Neural cell (in vitro differentiated cells): Measurements from ENCODE around the gene FAM98B. TPM values are rescaled to one million over a fixed set of nuclear protein-coding genes. Genes with fewer than 3 reads are reported as not detected.

Source experiments
- H2AFZ ChIP-seq: fragments of 200-600, 300-800 bp; sonication (generic), shearing (Covaris generic); 2 replicates; pipeline ENCODE4 v1.6.0; 2014; ENCODE audit warnings: low read depth, mild to moderate bottlenecking, antibody characterized with exemption, low read length, moderate library complexity
- H3F3A ChIP-seq: fragments of 200-600 bp; shearing (Covaris generic); 2 replicates; pipeline ENCODE4 v1.6.1; 2016; ENCODE audit warnings: mild to moderate bottlenecking, moderate library complexity, mixed read lengths, antibody characterized with exemption, low read length; ENCODE audit not compliant: insufficient read depth, poor library complexity, severe bottlenecking
- H3K27ac ChIP-seq: fragments of 200-600, 300-800 bp; sonication (generic), shearing (Covaris generic); 2 replicates; pipeline ENCODE4 v1.5.1; 2014; ENCODE audit warnings: mild to moderate bottlenecking, low read length, moderate library complexity
- H3K27me3 ChIP-seq: fragments of 300-800, 200-600 bp; sonication (generic), shearing (Covaris generic); 2 replicates; pipeline ENCODE4 v1.6.0; 2014; ENCODE audit warnings: mild to moderate bottlenecking, low read depth, low read length, moderate library complexity; ENCODE audit not compliant: insufficient read depth
- H3K36me3 ChIP-seq: fragments of 300-800, 200-600 bp; sonication (generic), shearing (Covaris generic); 2 replicates; pipeline ENCODE4 v1.5.1; 2014; ENCODE audit warnings: mild to moderate bottlenecking, antibody characterized with exemption, low read length, moderate library complexity; ENCODE audit not compliant: insufficient read depth
- H3K4me2 ChIP-seq: fragments of 300-800, 200-600 bp; sonication (generic), shearing (Covaris generic); 2 replicates; pipeline ENCODE4 v1.6.0; 2014; ENCODE audit warnings: mild to moderate bottlenecking, low read length
- H3K4me3 ChIP-seq: fragments of 300-800, 200-600 bp; sonication (generic), shearing (Covaris generic); 2 replicates; pipeline ENCODE4 v1.5.1; 2014; ENCODE audit warnings: mild to moderate bottlenecking, low read length, moderate library complexity
- H3K79me2 ChIP-seq: fragments of 200-600 bp; shearing (Covaris generic); replicated peaks from 2 replicates; pipeline ENCODE4 v1.6.0; 2014; ENCODE audit warnings: mild to moderate bottlenecking, low read length, moderate library complexity; ENCODE audit not compliant: insufficient read depth
- H3K9ac ChIP-seq: fragments of 300-800, 200-600 bp; sonication (generic), shearing (Covaris generic); 2 replicates; pipeline ENCODE4 v1.6.1; 2016; ENCODE audit warnings: mild to moderate bottlenecking, low read length, mixed read lengths
- H3K9me2 ChIP-seq: fragments of 200-600 bp; shearing (Covaris generic); 2 replicates; pipeline ENCODE4 v1.6.1; 2016; ENCODE audit warnings: mild to moderate bottlenecking, low read length, mixed read lengths; ENCODE audit not compliant: insufficient read depth
- H3K9me3 ChIP-seq: fragments of 200-600, 300-800 bp; sonication (generic), shearing (Covaris generic); 2 replicates; pipeline ENCODE4 v1.6.1; 2016; ENCODE audit warnings: mild to moderate bottlenecking, mixed run types, low read length, moderate library complexity, mixed read lengths
- H4K20me1 ChIP-seq: fragments of 200-600 bp; shearing (Covaris generic); 2 replicates; pipeline ENCODE4 v1.6.1; 2016; ENCODE audit warnings: mild to moderate bottlenecking, mixed run types; ENCODE audit not compliant: insufficient read depth
- CTCF ChIP-seq: fragments of 450-650 bp; IDR thresholded peaks from 2 replicates; pipeline ENCODE4 v1.5.1; 2014; ENCODE audit warnings: antibody characterized with exemption, mild to moderate bottlenecking, moderate library complexity; ENCODE audit not compliant: poor library complexity, severe bottlenecking
- EP300 ChIP-seq: fragments of 450-650 bp; conservative IDR thresholded peaks from 2 replicates; pipeline ENCODE4 v1.6.1; 2014; ENCODE audit warnings: antibody characterized with exemption, mild to moderate bottlenecking, moderate library complexity; ENCODE audit not compliant: poor library complexity, severe bottlenecking
- EZH2 ChIP-seq: fragments of 200-600, 300-800 bp; shearing (Covaris generic), sonication (generic); IDR thresholded peaks from 2 replicates; pipeline ENCODE4 v1.6.1; 2014; ENCODE audit warnings: antibody characterized with exemption, low read length, borderline replicate concordance, mild to moderate bottlenecking; ENCODE audit not compliant: insufficient read depth, poor library complexity, severe bottlenecking
- MXI1 ChIP-seq: fragments of 450-650 bp; conservative IDR thresholded peaks from 2 replicates; pipeline ENCODE4 v1.6.1; 2014; ENCODE audit warnings: antibody characterized with exemption, mild to moderate bottlenecking; ENCODE audit not compliant: poor library complexity, severe bottlenecking
- POLR2AphosphoS5 ChIP-seq: IDR thresholded peaks from 2 replicates; pipeline ENCODE4 v1.6.1; 2012
- RAD21 ChIP-seq: fragments of 450-650 bp; conservative IDR thresholded peaks from 2 replicates; pipeline ENCODE4 v1.6.1; 2014; ENCODE audit warnings: antibody characterized with exemption, mild to moderate bottlenecking, moderate library complexity
- REST ChIP-seq: IDR thresholded peaks from 2 replicates; pipeline ENCODE4 v1.6.1; 2012; ENCODE audit warnings: borderline replicate concordance
- SMC3 ChIP-seq: fragments of 450-650 bp; conservative IDR thresholded peaks from 2 replicates; pipeline ENCODE4 v1.6.1; 2014; ENCODE audit warnings: antibody characterized with exemption, mild to moderate bottlenecking, moderate library complexity; ENCODE audit not compliant: poor library complexity
- TAF1 ChIP-seq: IDR thresholded peaks from 2 replicates; pipeline ENCODE4 v1.6.1; 2012; ENCODE audit warnings: low read depth
- polyA plus RNA-seq: library from polyadenylated mRNA; depleted of rRNA; stranded (reverse); fragments of >200 nt; gene quantifications from 2 replicates; pipeline ENCODE4 v1.2.3, GENCODE V29; 2014

FAM98B gene
- polyA plus RNA-seq, 1 donor from 2014 or later = 12.7 TPM

- no peaks in the 10 kb centered on the region for H3K9me2 ChIP-seq
- H3K36me3 ChIP-seq = no peaks in the 10 kb centered on the region
- TF ChIP-seq MXI1 = no peak
- TF ChIP-seq SMC3 = no peak
- TF ChIP-seq RAD21 = no peak
- TF ChIP-seq POLR2AphosphoS5 = no peak
- TF ChIP-seq EP300 = no peak
- TF ChIP-seq REST = no peak
- TF ChIP-seq EZH2 = no peak
- TF ChIP-seq TAF1 = no peak
- no peak for TF ChIP-seq CTCF
- peaks cover 7% of the 10 kb centered on the region for H3K9me3 ChIP-seq
- H2AFZ ChIP-seq = no peak overlapping the region
- H3K4me2 ChIP-seq = no peak overlapping the region
- H3K79me2 ChIP-seq = no peaks in the 10 kb centered on the region
- H3K27ac ChIP-seq = no peak overlapping the region
- no peak overlapping the region for H3K4me3 ChIP-seq
- H3K27me3 ChIP-seq = no peaks in the 10 kb centered on the region
- H3F3A ChIP-seq = no peaks in the 10 kb centered on the region
- no peak overlapping the region for H3K9ac ChIP-seq
- no peaks in the 10 kb centered on the region for H4K20me1 ChIP-seq
Observed at GRCh38 chr15:38441130-38441519, 12.8 kb upstream of the FAM98B start.

- Histone ChIP-seq H3K4me2 (peak overlapping the region; percentile 40), H3K36me3 (no peaks in the 10 kb centered on the region), H3K27me3 (no peaks in the 10 kb centered on the region), H3K9ac (peak overlapping the region; percentile 90), H3F3A (no peaks in the 10 kb centered on the region), H3K27ac (peak overlapping the region; percentile 83), H3K9me3 (no peaks in the 10 kb centered on the region), H2AFZ (peak overlapping the region; percentile 97), H4K20me1 (no peaks in the 10 kb centered on the region), H3K4me3 (peak overlapping the region; percentile 90), H3K79me2 (peaks cover 43% of the 10 kb centered on the region), H3K9me2 (no peaks in the 10 kb centered on the region)
- TF ChIP-seq SMC3 = no peak
Observed at GRCh38 chr15:38454696-38455090, 766 bp downstream of the FAM98B start.

GRCh38 chr15:38455092-38455491 is 1.2 kb downstream of the FAM98B start:
- H3K9ac ChIP-seq = peak overlapping the region; percentile 90
- no peaks in the 10 kb centered on the region for H3K9me2 ChIP-seq
- peak overlapping the region; percentile 40 for H3K4me2 ChIP-seq
- H2AFZ ChIP-seq = peak overlapping the region; percentile 97
- no peaks in the 10 kb centered on the region for H4K20me1 ChIP-seq
- H3K4me3 ChIP-seq = peak overlapping the region; percentile 90
- H3K27ac ChIP-seq = peak overlapping the region; percentile 83
- H3F3A ChIP-seq = no peaks in the 10 kb centered on the region
- no peaks in the 10 kb centered on the region for H3K9me3 ChIP-seq
- H3K27me3 ChIP-seq = no peaks in the 10 kb centered on the region
- no peak for TF ChIP-seq RAD21
- TF ChIP-seq MXI1 = no peak
- no peak for TF ChIP-seq POLR2AphosphoS5
- no peak for TF ChIP-seq CTCF
- no peak for TF ChIP-seq REST
- no peak for TF ChIP-seq EZH2
- TF ChIP-seq EP300 = no peak
- TF ChIP-seq TAF1 = no peak
- no peak for TF ChIP-seq SMC3
- no peaks in the 10 kb centered on the region for H3K36me3 ChIP-seq
- peaks cover 44% of the 10 kb centered on the region for H3K79me2 ChIP-seq
